ENCODE data around the gene CDS1.
"Not testable (repeated sequence)": the region's sequence is repeated elsewhere in the genome, so short reads cannot be mapped to it uniquely, and the experiment has no call there.

Gene CDS1

DNA sequence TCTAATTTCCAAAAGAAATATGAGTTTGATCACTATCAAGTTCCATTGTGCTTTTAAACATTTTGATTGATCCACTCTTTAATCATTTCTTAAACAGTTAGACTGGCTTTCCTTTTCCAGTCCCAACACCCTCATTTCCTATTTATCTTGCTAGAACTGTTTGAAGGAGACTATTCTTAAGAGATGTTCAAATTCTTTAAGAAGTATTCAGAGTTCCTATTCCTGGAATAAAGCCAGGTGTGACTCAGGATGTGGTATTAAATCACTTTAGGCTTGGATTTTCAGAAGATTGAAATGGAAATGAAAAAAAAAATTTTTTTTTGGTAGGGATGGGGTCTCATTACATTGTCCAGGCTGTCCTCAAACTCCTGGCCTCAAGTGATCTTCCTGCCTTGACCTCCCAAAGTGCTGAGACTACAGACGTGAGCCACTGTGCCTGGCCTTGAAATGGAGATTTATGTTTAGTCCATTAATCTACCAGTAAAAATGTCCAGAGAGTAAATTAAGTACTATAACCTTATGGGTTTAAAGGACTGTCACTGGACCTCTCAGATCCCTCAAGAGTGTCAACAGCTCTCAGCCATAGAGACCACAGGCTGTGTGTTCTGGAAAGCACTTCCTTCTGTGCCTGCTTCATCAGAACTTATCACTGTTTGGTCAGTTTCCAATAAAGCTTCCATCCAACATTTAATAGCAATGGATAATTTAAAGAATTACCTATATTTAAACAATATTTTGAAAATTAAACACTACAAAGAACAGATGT lies 90.7 kb downstream of the CDS1 start:
- DNase-seq (ENCODE audit: low read depth), result no peak

DNA sequence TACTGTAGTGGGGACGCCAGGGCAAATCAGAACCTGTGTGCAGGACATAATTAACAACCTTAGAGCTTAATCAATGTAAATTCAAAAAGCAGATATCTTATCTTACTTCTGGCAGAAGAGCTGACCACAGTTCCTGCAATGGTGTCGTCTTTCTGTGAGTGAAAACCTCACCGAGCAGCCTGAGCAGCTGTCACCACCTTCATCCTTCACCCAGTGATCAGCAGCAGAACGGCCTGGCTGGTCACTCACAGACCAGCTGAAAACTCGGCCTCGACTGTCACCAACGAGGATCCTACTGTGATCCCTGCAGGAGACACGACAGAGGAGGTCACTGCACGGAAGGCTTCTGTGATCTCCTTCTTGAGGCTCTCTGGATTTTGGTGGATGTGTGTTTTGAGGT lies 94.2 kb downstream of the CDS1 start:
- no peak for DNase-seq (ENCODE audit: low read depth)

DNA sequence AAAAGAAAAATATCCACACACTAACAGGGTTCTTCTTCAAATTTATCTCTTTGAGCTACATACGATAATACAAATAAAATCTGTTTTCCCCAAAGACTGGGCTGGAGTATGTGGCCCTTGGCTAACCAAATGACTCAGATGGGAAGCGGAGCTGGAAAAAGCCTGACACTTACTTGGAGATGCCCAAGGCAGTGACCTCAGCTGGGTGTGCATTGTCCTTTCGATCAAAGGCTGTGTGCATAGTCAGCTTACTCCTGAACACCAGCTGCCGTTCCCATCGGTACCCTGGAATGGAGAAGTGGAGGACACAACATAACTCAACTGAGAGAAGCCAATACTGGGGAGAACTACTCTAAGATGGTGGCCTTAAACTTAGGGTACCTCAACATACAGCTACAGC lies 95.1 kb downstream of the CDS1 start:
- no peak for DNase-seq (ENCODE audit: low read depth)

DNA sequence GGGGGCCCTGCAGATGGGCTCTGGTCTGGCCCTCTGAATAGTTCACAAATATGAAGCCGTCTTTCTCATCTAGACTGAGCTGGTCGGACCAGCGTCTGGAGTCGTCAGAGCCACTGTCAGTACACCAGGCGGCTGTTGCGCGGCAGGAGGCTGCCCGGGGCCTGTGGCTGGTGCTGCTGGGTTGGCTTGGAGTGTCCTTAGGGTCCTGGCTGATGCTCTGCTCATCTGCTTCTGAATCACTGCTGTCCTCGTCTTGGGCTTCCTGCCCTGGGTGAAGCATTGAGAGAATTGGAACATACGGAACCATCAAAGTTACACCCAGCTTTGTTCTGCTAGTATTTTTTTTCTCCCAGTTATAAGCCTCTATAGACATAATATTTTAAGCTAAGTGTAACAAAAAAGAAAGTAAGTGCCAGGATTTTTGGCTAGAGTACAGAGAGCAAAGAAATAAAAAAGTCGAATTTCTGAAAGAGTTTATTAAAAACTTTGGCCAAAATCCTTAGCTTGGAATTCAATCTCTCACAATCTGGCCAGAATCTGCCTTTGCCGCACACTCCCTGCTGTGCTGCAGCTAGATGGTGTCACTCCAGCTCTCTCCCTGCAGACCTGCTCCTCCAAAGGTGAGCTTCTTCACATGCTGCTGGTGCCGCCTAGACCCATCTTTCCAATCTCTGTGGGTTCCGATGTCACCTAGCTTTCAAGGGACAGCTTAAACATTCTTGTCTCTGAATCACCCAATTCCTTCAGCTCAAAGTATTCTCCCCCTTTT lies 96.2 kb downstream of the CDS1 start:
- DNase-seq (ENCODE audit: low read depth), result no peak

DNA sequence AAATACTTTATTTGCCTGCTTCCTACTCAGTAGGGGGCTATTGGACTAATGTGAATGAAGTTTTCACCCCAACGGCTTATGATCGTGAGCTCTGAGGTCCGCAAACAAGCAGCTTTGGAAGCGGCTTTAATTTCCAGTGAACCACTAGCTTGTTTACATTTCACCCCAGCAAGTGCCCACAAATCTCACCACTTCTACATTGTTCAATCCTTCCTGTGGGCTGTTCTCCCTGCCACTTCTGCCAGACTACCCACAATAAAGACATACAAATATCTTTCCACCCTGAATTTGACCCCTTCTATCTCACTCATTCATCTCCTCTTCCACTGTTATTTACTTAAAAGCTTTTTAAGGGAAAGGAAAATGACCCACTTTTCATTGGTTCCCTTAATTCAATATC lies 98.0 kb downstream of the CDS1 start:
- no peak for DNase-seq (ENCODE audit: low read depth)

DNA sequence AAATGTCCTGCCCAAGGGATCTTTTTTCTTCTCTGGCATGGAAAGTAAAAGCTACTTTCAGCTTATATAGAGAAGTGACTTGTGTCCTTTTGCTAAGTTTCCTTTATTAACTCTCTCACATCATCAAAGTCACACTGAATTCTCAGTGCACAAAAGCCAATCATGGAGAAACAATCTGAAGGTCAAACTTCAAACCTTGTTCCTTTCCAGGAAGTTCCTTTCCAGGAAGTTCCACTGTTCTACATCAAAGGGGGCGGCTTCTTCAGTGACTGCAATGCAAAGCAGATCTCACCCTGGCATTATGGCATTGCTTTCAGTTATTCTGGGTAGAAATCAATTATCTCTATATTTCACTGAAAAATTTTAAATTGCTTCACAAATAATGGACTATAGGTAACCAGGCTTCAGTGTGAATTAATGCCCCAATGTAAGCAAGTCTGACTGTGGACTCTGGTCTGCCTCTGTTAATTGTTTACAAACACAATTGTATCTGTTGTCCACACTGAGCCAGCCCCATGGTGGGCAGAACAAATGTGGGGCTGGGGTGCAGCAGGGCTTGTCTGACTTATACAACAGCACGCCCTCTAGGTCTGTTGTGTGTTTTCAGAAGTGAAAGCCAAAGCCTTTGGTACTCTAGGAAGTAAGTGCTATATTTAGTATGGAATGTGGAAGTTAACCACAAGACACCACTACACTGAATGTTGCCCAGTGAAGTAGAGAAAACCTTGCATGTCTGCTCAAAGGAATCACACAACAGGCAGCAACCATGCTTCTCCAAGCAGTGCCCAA lies 98.8 kb downstream of the CDS1 start:
- DNase-seq (ENCODE audit: low read depth), result no peak

DNA sequence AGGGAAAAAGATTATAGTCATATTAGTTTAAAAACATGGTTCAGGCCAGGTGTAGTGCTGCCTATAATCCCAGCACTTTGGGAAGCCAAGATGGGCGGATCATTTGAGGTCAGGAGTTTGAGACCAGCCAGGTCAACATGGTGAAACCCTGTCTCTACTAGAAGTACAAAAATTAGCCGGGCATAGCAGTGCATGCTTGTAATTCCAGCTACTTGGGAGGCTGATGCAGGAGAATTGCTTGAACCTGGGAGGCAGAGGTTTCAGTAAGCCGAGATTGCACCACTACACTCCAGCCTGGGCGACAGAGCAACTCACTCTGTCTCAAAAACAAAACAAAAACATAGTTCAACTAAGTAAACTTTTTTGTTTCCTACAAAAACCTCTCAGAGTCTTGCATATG lies 99.7 kb downstream of the CDS1 start:
- not testable (repeated sequence) for DNase-seq (ENCODE audit: low read depth)

DNA sequence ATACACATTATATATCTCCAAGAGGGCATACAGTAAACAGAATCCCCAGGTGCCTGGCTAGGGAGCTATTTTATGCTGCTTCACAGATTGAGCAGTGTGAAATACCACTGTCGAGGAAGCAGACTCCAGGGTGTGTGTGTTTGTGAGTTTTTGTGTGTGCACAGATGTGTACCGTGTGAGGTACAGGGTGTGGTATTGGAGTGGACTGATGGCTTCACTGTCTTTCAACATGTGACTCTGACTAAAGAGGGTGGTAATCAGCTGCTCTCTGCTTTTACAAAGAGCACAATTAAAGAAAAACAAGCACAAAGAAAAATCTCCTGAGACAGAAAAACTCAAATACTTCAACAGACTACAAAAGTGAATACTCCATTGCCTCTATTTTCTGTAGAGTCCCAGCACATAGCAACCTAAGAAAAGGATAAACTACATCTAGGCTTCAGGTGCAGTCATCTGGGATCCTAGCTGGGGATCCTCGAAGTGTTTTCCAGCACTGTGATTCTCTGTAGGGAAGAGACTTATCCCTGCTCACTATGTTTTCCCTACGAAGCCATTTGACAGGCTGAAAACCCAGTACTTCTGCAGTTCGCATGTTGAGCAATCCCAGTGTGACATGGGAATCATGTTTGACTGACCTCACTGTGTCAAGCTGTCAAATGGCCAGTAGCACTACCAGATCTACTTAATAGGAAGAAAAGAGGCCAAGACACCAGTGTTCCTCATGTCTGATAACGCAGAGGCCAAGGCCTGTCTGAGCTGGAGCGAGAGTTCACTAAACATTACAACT lies 100.3 kb downstream of the CDS1 start:
- DNase-seq (ENCODE audit: low read depth), result no peak

DNA sequence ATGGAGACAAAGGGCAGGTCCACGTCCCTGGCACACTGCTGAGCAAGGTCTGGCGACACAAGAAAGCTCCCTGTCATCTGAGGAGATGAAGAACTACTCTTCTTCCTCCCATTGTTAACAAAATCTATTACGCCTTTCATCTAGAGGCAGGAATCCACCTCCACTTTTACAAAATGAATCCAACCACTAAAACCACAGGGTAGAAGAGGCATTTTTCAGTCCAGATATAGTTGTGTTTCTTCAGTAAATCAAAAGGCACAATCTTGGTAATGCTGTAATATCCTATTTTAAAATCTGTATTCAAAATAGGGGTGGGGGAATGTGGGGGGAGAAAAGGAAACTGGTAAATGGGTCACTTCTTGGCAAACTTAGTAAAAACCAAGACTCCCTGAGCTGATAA lies 101.4 kb downstream of the CDS1 start:
- no peak for DNase-seq (ENCODE audit: low read depth)

DNA sequence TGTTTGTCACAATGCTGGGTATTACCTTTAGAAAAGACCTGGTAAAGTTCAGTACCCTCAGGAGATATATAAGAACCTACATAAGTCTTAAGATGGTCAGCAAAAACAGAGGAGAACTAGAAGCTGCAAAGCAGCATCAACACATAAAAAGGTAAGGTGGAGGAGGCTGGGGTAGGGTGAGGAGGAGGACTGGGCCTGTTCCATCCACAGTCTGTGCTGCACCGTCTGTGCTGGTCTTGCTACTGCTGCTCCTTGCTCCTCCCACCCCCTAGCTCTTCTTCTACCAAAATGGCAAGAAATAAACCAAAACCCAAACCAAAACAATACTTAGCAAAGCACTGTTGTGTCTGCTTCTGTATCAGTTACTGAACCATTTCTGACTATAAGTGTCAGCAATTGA lies 102.2 kb downstream of the CDS1 start:
- DNase-seq (ENCODE audit: low read depth), result no peak

DNA sequence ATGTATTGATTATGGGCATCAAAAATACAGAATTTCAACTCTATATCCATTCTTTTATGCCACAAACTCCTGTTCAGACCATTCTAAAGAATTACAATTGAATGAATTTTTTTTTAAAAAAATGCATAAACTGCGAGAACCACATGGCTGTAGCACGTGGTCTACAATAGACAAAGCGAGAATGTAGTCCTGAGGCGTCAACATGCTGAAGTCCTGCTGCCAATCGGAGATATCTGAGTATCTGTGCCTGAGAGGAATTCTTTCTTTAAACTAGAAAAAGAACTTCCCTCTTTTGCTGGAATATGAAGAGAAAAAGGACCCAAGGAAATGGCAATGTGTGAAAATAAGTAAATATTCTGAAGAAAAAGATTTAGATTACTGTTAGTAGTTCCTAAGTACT lies 105.7 kb downstream of the CDS1 start:
- no peak for DNase-seq (ENCODE audit: low read depth)

DNA sequence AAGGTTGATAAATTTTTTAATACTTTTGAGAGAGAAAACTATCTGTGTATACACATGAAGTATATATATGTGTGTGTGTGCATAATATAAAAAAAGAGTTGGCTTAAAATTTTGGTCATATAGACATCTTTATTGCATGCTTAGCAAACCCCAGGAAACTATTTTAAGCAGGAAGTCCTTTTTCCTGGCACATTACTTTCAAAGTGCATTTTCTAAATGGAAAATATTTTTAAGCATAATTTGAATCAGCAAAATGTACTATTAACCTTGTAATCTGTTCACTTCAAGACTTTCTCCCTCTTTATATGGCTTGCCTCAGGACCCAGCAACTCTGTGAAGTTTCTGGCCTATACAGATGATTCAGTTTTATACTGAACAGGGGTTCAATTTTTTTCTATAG lies 106.3 kb downstream of the CDS1 start:
- no peak for DNase-seq (ENCODE audit: low read depth)

DNA sequence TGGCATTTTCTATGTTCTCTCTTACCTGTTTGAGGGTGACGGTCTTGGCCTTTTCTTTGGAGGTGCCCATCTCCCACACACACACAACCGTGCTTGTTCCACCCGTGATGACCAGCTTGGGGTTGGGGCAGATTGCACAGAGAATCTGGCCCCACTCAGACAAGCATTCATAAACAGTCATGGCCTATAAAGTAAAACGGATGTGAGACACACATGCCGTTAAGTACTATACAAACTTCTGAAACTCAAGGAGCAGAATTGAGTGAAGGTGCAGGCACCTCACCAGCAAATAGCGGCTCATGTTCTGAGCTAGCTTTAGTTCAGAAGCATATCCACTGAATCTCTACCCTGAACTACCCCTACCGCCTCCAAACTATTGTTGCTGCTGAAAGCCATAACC lies 107.6 kb downstream of the CDS1 start:
- DNase-seq (ENCODE audit: low read depth), result no peak

DNA sequence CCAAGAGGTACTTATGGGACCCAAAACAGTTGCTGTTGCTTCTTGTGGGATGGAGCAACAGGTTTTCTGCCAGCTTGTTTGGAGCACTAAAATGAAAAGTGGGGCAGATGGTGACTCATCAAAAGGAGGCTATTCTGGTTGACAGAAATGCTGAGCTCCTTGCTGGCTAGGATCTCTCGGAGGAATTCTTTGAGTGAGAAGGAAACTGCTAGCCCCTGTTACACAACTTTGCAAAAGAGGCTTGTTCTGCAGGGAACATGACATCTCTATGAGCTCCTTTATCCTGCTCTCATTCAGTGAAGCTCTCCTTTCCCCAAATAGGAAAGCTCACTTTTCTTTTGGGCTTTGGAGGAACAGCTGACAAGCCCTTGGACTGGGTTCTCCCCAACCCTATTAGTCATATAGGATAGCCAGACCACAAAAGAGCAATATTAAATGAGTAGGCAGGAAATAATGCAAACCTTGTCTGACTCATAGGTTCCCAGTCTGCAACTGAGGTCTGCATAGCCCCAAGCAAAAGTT lies 108.3 kb downstream of the CDS1 start:
- DNase-seq (ENCODE audit: low read depth), result no peak

DNA sequence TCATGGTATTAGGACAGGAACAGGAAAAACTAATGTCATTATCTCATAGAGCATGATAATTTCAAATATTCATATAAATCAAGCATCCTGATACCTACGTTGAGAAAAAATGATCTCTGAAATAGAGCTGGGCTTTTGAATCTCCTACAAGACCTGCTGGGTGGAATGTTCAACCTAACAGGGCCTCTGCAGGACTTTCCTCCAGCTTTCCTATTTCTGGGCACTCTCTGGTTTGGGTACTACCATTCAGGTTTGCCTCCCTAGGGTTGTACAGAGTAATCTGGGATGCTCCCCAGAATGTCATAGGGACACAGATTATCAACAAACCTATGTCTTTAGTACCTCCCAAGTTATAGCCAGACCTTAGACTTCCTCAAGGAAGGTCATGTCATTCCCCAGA lies 108.9 kb downstream of the CDS1 start:
- DNase-seq (ENCODE audit: low read depth), result no peak

DNA sequence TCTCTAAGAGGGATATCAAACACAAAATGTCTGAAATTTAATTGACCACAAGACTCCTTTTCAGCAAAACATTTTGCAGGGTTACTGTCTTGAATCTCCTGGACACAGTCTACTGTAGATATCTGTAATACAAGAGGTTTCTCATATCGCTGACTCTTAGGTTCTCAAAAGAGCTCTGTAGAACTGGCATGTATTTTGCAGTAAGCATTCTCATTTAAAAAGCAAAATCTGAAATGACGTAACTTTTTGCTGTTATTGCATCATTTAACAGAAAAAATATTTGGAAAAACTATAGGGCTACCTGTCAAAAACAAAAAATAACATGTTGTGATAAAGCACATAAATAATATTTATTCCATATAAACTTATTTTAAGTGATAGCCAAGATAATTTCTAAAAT lies 114.2 kb downstream of the CDS1 start:
- no peak for DNase-seq (ENCODE audit: low read depth)

DNA sequence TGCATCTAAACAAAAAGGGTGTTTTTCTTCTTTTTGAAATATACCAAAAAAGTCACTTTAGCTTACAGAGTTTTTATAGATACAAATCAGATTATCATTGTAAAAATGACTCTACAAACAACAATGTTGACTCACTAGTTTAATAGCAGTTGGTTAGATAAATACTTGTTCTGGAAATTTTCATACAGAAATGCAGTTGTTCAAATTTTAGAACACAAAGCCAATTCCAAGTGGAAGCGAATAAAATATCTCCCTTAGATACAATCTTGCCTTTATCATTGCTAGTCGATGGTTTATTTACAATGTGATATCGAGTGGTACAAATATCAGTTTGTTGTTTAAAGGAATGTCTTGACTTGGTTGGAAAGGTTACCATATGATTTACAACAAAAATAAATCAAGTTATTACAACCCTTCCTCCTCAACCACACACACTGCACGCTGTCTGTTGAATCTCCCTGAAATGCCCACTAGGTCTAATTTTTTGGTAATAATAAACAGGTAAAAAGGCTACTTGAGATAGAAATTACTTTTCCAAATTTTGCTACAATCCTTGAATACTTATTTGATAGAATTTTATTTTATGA lies 114.8 kb downstream of the CDS1 start:
- no peak for DNase-seq (ENCODE audit: low read depth)

DNA sequence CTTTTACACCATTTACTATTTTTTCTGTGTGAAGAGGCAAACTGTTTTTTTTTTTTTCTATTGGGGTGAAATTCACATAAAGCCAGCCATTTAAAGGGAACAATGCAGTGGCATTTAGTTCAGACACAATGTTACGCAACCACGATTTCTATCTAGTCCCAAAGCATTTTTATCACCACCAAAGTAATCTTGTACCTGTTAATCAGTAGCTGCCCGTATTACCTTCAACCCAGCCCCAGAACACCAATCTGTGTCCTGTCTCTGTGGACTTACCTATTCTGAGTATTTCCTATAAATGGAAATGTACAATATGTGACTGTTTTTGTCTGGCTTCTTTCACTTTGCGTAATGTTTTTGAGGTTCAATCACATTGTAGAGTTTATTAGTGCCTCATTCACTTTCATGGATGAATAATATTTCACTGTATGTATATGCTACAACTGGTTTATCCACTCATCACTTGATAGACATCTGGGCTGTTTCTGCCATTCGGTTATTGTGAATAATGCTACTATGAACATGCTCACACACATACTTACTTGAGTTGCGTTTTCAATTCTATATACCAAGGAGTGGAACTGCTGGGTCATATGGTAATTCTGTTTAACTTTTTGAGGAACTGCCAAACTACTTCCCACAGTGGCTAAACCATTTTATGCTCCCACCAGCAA lies 116.2 kb downstream of the CDS1 start:
- no peak for DNase-seq (ENCODE audit: low read depth)

All from stimulated activated CD8-positive, alpha-beta memory T cell treated with anti-CD3 and anti-CD28 coated beads, Interleukin-12 subunit alpha, Interleukin-12 subunit beta, amount 100 ng/mL, for 4 hours (primary cell).